Progenitor cell of endocrine pancreas (in vitro differentiated cells): ENCODE data around the gene UVSSA. TPM values are rescaled to one million over a fixed set of nuclear protein-coding genes. Genes with fewer than 3 reads are reported as not detected.

Experiments used
- DNase-seq: peaks from one replicate; pipeline ENCODE4 v3.0.0; 2021; ENCODE audit warnings: low spot score; ENCODE audit not compliant: unreplicated experiment
- H3K27ac Mint-ChIP-seq: 2 replicates; pipeline ENCODE4 v1.8.0; 2021; ENCODE audit warnings: mild to moderate bottlenecking, moderate library complexity, mixed read lengths
- H3K27me3 Mint-ChIP-seq: 2 replicates; pipeline ENCODE4 v1.8.0; 2021; ENCODE audit warnings: mixed read lengths
- H3K36me3 Mint-ChIP-seq: 2 replicates; pipeline ENCODE4 v1.8.0; 2022; ENCODE audit warnings: mixed read lengths; ENCODE audit not compliant: insufficient read depth
- H3K4me1 Mint-ChIP-seq: 2 replicates; pipeline ENCODE4 v1.8.0; 2021; ENCODE audit warnings: low read depth, mixed read lengths
- H3K4me3 Mint-ChIP-seq: 2 replicates; pipeline ENCODE4 v1.8.0; 2021; ENCODE audit warnings: low read depth, mild to moderate bottlenecking, moderate library complexity, mixed read lengths
- H3K9me3 Mint-ChIP-seq: 2 replicates; pipeline ENCODE4 v1.8.0; 2021; ENCODE audit warnings: low read depth, mixed read lengths
- CTCF ChIP-seq: fragments of 200-600 bp; sonication (generic); IDR thresholded peaks from one replicate; pipeline ENCODE4 v1.5.0; 2021; ENCODE audit warnings: antibody characterized with exemption, mild to moderate bottlenecking; ENCODE audit not compliant: unreplicated experiment
- total RNA-seq: library from RNA; stranded (reverse); gene quantifications from 2 replicates; pipeline ENCODE4 v1.2.1, GENCODE V29; 2021

Gene UVSSA
- total RNA-seq, 1 donor from 2014 or later = 32.5 TPM

- Mint-ChIP-seq H3K27ac (no peak overlapping the region), H3K4me3 (no peak overlapping the region), H3K4me1 (peaks cover 3% of the 10 kb centered on the region), H3K36me3 (peaks cover 25% of the 10 kb centered on the region), H3K27me3 (no peaks in the 10 kb centered on the region), H3K9me3 (peaks cover 6% of the 10 kb centered on the region)
- DNase-seq = no peak
- TF ChIP-seq CTCF = no peak
These were observed 28.2 kb downstream of the UVSSA start for GRCh38 chr4:1375051-1375721.

- H3K4me3 Mint-ChIP-seq = no peak overlapping the region
- H3K4me1 Mint-ChIP-seq = peaks cover 2% of the 10 kb centered on the region
- no peak for DNase-seq
- peaks cover 25% of the 10 kb centered on the region for H3K36me3 Mint-ChIP-seq
- peaks cover 6% of the 10 kb centered on the region for H3K9me3 Mint-ChIP-seq
- TF ChIP-seq CTCF = no peak
- H3K27me3 Mint-ChIP-seq = no peaks in the 10 kb centered on the region
- H3K27ac Mint-ChIP-seq = no peak overlapping the region
These were observed 28.8 kb downstream of the UVSSA start for GRCh38 chr4:1375761-1376322.

- Mint-ChIP-seq H3K9me3 (peaks cover 6% of the 10 kb centered on the region), H3K4me1 (no peaks in the 10 kb centered on the region), H3K36me3 (peaks cover 23% of the 10 kb centered on the region), H3K27me3 (no peaks in the 10 kb centered on the region), H3K4me3 (no peak overlapping the region), H3K27ac (no peak overlapping the region)
- no peak for TF ChIP-seq CTCF
- no peak for DNase-seq
These were observed 29.4 kb downstream of the UVSSA start for GRCh38 chr4:1376391-1376840.

GRCh38 chr4:1376841-1377605 lies 30.0 kb downstream of the UVSSA start:
- Mint-ChIP-seq H3K27ac (no peak overlapping the region), H3K27me3 (no peaks in the 10 kb centered on the region), H3K4me1 (no peaks in the 10 kb centered on the region), H3K4me3 (no peak overlapping the region), H3K36me3 (peaks cover 17% of the 10 kb centered on the region), H3K9me3 (peaks cover 4% of the 10 kb centered on the region)
- peak; percentile 16 for TF ChIP-seq CTCF
- no peak for DNase-seq

- no peak for DNase-seq
- no peak for TF ChIP-seq CTCF
- Mint-ChIP-seq H3K4me3 (no peak overlapping the region), H3K9me3 (no peaks in the 10 kb centered on the region), H3K27ac (no peak overlapping the region), H3K4me1 (peaks cover 1% of the 10 kb centered on the region), H3K36me3 (peaks cover 12% of the 10 kb centered on the region), H3K27me3 (no peaks in the 10 kb centered on the region)
These were observed 30.7 kb downstream of the UVSSA start for GRCh38 chr4:1377606-1378261.
